GM12865 (cell line): ENCODE data around the gene HPS5.
"Not testable (repeated sequence)": the region's sequence is repeated elsewhere in the genome, so short reads cannot be mapped to it uniquely, and the experiment has no call there.

Source experiments
- DNase-seq: peaks from one replicate; pipeline ENCODE4 v3.0.0; 2010; ENCODE audit warnings: low read depth
- H3K4me3 ChIP-seq: 2 replicates; pipeline ENCODE4 v1.5.1; 2011; ENCODE audit warnings: mild to moderate bottlenecking, low read depth, low read length, control low read depth
- CTCF ChIP-seq: IDR thresholded peaks from 2 replicates; pipeline ENCODE4 v1.5.1; 2011; ENCODE audit warnings: low read length, control low read depth, low read depth, inconsistent platforms; ENCODE audit not compliant: insufficient read depth; ENCODE audit errors: missing control alignments

HPS5 gene

DNA sequence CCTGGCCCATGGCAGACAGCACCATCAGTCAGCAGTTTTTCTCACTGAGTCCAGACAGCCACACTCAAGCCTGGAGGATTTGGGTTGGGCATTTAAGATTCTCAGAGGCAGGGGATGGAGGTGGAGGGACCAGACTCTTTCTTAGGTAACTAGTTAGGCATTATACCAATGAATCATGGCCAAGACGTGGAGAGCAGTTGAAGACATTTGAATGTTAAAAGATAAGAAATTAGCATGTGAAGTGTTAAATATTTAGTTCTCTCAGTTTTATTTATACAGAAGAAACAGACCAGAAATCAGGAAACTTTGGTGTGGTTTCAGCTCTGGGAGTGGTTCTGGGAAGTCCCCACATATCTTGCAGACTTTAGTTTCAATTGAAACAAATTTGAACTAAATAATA, 10.4 kb upstream of the HPS5 start:
- H3K4me3 ChIP-seq, result no peak overlapping the region
- TF ChIP-seq CTCF, result no peak
- peak; percentile 12 for DNase-seq

- peak; percentile 25 for DNase-seq
- no peak for TF ChIP-seq CTCF
- H3K4me3 ChIP-seq, result no peak overlapping the region
These were observed 9.0 kb upstream of the HPS5 start for GRCh38 chr11:18330921-18331320.

GRCh38 chr11:18329196-18329870, 7.4 kb upstream of the HPS5 start:
- no peak for TF ChIP-seq CTCF
- no peak overlapping the region for H3K4me3 ChIP-seq
- peak; percentile 66 for DNase-seq

- H3K4me3 ChIP-seq, result peak overlapping the region; percentile 92
- no peak for TF ChIP-seq CTCF
- DNase-seq, result peak; percentile 11
These were observed 2.4 kb upstream of the HPS5 start for GRCh38 chr11:18324381-18324780.

- H3K4me3 ChIP-seq, result peak overlapping the region; percentile 92
These were observed 1.9 kb upstream of the HPS5 start for GRCh38 chr11:18323881-18324280.

DNA sequence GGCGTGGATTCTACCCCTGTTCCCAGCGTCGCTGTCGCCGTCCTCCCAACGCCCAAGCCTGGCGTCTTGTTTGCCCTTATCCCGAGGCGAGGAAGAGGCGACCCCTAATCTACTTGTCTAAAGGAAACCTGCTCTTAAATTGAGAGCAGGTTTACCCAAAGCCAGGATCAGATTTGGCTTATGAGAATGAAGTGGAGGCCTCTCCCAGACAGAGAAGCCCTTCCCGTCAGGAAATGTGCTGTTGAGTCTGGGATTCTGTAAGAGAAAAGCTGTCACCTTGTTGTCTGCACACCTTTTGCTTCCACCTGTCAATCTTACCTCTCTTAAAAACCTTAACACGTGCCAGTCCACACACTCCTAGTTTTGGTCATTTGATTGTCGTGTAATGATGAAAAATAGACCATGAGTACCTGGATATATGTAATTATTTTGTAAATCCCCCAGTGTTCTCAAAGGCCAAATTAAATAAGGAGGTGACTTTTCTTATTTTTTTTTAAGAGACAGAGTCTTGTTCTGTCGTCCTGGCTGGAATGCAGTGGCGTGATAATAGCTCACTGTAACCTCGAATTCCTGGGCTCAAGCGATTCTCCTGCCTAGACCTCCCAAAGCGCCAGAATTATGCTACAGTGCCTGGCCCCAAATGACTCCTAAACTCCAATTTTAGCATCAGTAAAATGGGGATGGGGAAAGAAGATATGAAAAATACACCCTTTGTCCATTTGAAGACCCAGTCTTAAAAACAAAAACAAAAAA, 1.1 kb upstream of the HPS5 start:
- no peak for TF ChIP-seq CTCF
- peak; percentile 9 for DNase-seq

More at GRCh38 chr11:18323881-18324280, 1.9 kb upstream of the HPS5 start:
- DNase-seq, result not testable (repeated sequence)

GRCh38 chr11:18321578-18321968, 367 bp downstream of the HPS5 start:
- TF ChIP-seq CTCF, result no peak
- H3K4me3 ChIP-seq, result peak overlapping the region; percentile 92
- no peak for DNase-seq

More for the DNA sequence above, 1.1 kb upstream of the HPS5 start:
- peak overlapping the region; percentile 92 for H3K4me3 ChIP-seq
